HG03342 (cell line): ENCODE data around the gene ZYG11A.

Experiments used
- ATAC-seq: cut with Tn5 transposase; IDR thresholded peaks from one replicate; pipeline ENCODE4 v1.9.1; 2021; ENCODE audit warnings: mild to moderate bottlenecking, moderate library complexity; ENCODE audit not compliant: unreplicated experiment

The ZYG11A gene

GRCh38 chr1:52916241-52916975 lies 73.8 kb downstream of the ZYG11A start:
- ATAC-seq = no peak

GRCh38 chr1:52917156-52917555 lies 74.6 kb downstream of the ZYG11A start:
- no peak for ATAC-seq

- no peak for ATAC-seq
Measured at GRCh38 chr1:52917581-52917980, 75.0 kb downstream of the ZYG11A start.

- ATAC-seq = no peak
Measured at GRCh38 chr1:52918201-52918600, 75.6 kb downstream of the ZYG11A start.

GRCh38 chr1:52919051-52919722 lies 76.6 kb downstream of the ZYG11A start:
- no peak for ATAC-seq

- ATAC-seq = no peak
Measured at GRCh38 chr1:52919723-52920483, 77.3 kb downstream of the ZYG11A start.

- no peak for ATAC-seq
Measured at GRCh38 chr1:52920791-52921291, 78.3 kb downstream of the ZYG11A start.

GRCh38 chr1:52925571-52926005 lies 83.0 kb downstream of the ZYG11A start:
- no peak for ATAC-seq

- ATAC-seq = no peak
Measured at GRCh38 chr1:52926864-52927211, 84.3 kb downstream of the ZYG11A start.

- no peak for ATAC-seq
Measured at GRCh38 chr1:52927212-52928014, 84.9 kb downstream of the ZYG11A start, which contains the start of gene SCP2. TSS of gene SCP2 (plus strand) at chr1:52927276. CDS start at chr1:52927397, 121 bp downstream.

GRCh38 chr1:52928015-52928404 lies 85.5 kb downstream of the ZYG11A start:
- no peak for ATAC-seq

GRCh38 chr1:52929019-52929418 lies 86.5 kb downstream of the ZYG11A start:
- ATAC-seq = no peak

GRCh38 chr1:52937433-52938182 lies 95.0 kb downstream of the ZYG11A start:
- ATAC-seq = no peak

- ATAC-seq = no peak
Measured at GRCh38 chr1:52938183-52938451, 95.6 kb downstream of the ZYG11A start.

- ATAC-seq = no peak
Measured at GRCh38 chr1:52943876-52944416, 101.4 kb downstream of the ZYG11A start.

- no peak for ATAC-seq
Measured at GRCh38 chr1:52944566-52944965, 102.0 kb downstream of the ZYG11A start.
